Heart left ventricle (tissue), 16 donors: ENCODE data around the gene PODNL1. TPM values are rescaled to one million over a fixed set of nuclear protein-coding genes. Genes with fewer than 3 reads are reported as not detected.

Experiments
- ATAC-seq, 4 donors: fragments of 200-7000 bp; cut with Tn5 transposase; one replicate each; pipeline ENCODE4 v1.9.1; 2020 to 2022; ENCODE audit warnings: moderate library complexity in 4 of 4, mild to moderate bottlenecking in 3 of 4, moderate number of reproducible peaks in 1 of 4
- DNase-seq, 5 donors: peaks; one replicate each; pipeline ENCODE4 v3.0.0-alpha.2; 2020
- H3K27ac ChIP-seq, 12 donors: fragments of 200-600 bp; sonication (generic) in 4 of 12; one replicate each; pipeline versions ENCODE4 v1.5.0 to v1.8.0; 2016 to 2022; ENCODE audit warnings: mild to moderate bottlenecking in 2 of 12
- H3K27me3 ChIP-seq, 9 donors: fragments of 200-600 bp; sonication (generic) in 2 of 9; one replicate each; pipeline versions ENCODE4 v1.5.1 to v1.8.0; 2016 to 2022; ENCODE audit warnings: mild to moderate bottlenecking in 3 of 9
- H3K36me3 ChIP-seq, 9 donors: fragments of 200-600 bp; sonication (generic) in 2 of 9; one replicate each; pipeline versions ENCODE4 v1.5.0 to v1.8.0; 2018 to 2022; ENCODE audit warnings: mild to moderate bottlenecking in 2 of 9
- H3K4me1 ChIP-seq, 12 donors: fragments of 200-600 bp; sonication (generic) in 4 of 12; one replicate each; pipeline versions ENCODE4 v1.5.0 to v1.8.0; 2016 to 2022; ENCODE audit warnings: mild to moderate bottlenecking in 3 of 12
- H3K4me3 ChIP-seq, 12 donors: fragments of 200-600 bp; sonication (generic) in 4 of 12; one replicate each; pipeline versions ENCODE4 v1.5.0 to v1.8.0; 2017 to 2022; ENCODE audit warnings: mild to moderate bottlenecking in 9 of 12, moderate library complexity in 4 of 12
- H3K9me3 ChIP-seq, 12 donors: fragments of 200-600 bp; sonication (generic) in 4 of 12; one replicate each; pipeline versions ENCODE4 v1.5.0 to v1.8.0; 2016 to 2022; ENCODE audit warnings: mild to moderate bottlenecking in 1 of 12
- POLR2A ChIP-seq, 2 donors: fragments of 450-650 bp; IDR thresholded peaks; one replicate each; pipeline ENCODE4 v1.6.1; 2017; ENCODE audit warnings: antibody characterized with exemption in 2 of 2, mild to moderate bottlenecking in 2 of 2, moderate library complexity in 2 of 2
- WGBS, 4 donors: extraction: QIAGEN DNeasy Blood & Tissue Kit in 2 of 4; methylation state at CpG; one replicate each; pipeline versions ENCODE4 v1.1.5 to v1.1.7; 2013 to 2018; 5-methylcytosine and 5-hydroxymethylcytosine counted together
- intact Hi-C, 10 donors: fragments of 100-400 bp; cut with DNase I; formaldehyde crosslinking; loops; one replicate each; pipeline versions ENCODE4 v1.11.1 to v1.14.2; 2022
- long read RNA-seq, 3 donors: library from polyadenylated mRNA; unstranded; transcript quantifications; one replicate each; pipeline ENCODE4 v2.0.0, GENCODE V29; 2020 to 2021
- polyA plus RNA-seq, 2 donors: library from polyadenylated mRNA; stranded (reverse); fragments of 200-250 nt; gene quantifications; one replicate each; pipeline ENCODE4 v1.2.3, GENCODE V29; 2013
- total RNA-seq, 9 donors: library from RNA; depleted of rRNA in 2 of 9; stranded (reverse); fragments of >200 nt in 2 of 9; fragmentation: NEBNext Ultra II Directional in 3 of 9; extraction: Animal tissue kit (Norgen Biotek cat#: 25700) in 3 of 9; gene quantifications; one replicate each; pipeline versions ENCODE4 v1.1.0 to v1.2.4, GENCODE V29; 2016 to 2023
- TF ChIP-seq, protein P1 (sequence below), 12 donors: fragments of 200-600 bp; sonication (generic) in 4 of 12; IDR thresholded peaks; one replicate each; pipeline versions ENCODE4 v1.5.0 to v1.8.0; 2018 to 2022; ENCODE audit warnings: antibody characterized with exemption in 12 of 12, mild to moderate bottlenecking in 5 of 12
- donor health status: ischemic (EF 13 %, LVEDD 7.1; RV severe dilation, severe dysfunction).
- donor health status: healthy with polysubstance abuse.
- donor health status: DM: no; HTN: yes; CAD: no.
- donor health status: DM: no; HTN: no; CAD: no.
- donor health status: ischemic (EF 25% LVEDD 6.9; RV normal size, moderate dysfunction).
- donor health status: ischemic (EF 25% LVEDD 5.7; RV mildly dilated, moderate dysfunction).
- donor health status: healthy.
- donor health status: DM: yes; HTN: yes; CAD: no.
- donor health status: ischemic (EF 35%, LVEDD 5.7; RV mildly dilated, moderate dysfunction).
- donor health status: nonischemic (EF 11% LVEDD 7.7; RV severe dilation, severe dysfunction).
- donor health status: DM: yes; HTN: yes; CAD: no.
- donor health status: PGD.
- donor health status: ischemic (EF 29% LVEDD 5.4; RV normal size, mild dysfunction).
- donor health status: nonischemic (EF 23%, LVEDD 6.1; RV moderate dilation, normal function).

Gene PODNL1, protein sequence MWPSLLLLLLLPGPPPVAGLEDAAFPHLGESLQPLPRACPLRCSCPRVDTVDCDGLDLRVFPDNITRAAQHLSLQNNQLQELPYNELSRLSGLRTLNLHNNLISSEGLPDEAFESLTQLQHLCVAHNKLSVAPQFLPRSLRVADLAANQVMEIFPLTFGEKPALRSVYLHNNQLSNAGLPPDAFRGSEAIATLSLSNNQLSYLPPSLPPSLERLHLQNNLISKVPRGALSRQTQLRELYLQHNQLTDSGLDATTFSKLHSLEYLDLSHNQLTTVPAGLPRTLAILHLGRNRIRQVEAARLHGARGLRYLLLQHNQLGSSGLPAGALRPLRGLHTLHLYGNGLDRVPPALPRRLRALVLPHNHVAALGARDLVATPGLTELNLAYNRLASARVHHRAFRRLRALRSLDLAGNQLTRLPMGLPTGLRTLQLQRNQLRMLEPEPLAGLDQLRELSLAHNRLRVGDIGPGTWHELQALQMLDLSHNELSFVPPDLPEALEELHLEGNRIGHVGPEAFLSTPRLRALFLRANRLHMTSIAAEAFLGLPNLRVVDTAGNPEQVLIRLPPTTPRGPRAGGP
- total RNA-seq (1 to 10 TPM in 5 of 9 donors, under 1 TPM in 3, not detected in 1; 0.36 to 6.3 (median 1.5) TPM), polyA plus RNA-seq (1 to 10 TPM; 1.6 to 1.7 TPM)
- long read RNA-seq, donor 1, partial matches to known transcripts = 0 of 3 reads
- long read RNA-seq, donor 1, other reads (novel, unspliced or antisense) = 1 of 3 reads
- long read RNA-seq, donor 2, partial matches to known transcripts = 0 of 1 reads
- long read RNA-seq, donor 2, other reads (novel, unspliced or antisense) = 1 of 1 reads
- long read RNA-seq, donor 3, partial matches to known transcripts = 0 of 2 reads
- long read RNA-seq, donor 3, other reads (novel, unspliced or antisense) = 1 of 2 reads

GRCh38 chr19:13938301-13939064 lies at the start of gene PODNL1:
TSS of gene PODNL1 (minus strand) at chr19:13938417. CDS start at chr19:13938181, 236 bp downstream.
- ATAC-seq = peak in 3 of 4 donors; percentile 54 to 79 (median 58)
- WGBS, 4 donors = 27 to 44% (median 35%) methylated on average over 17 to 21 of the region's 21 CpGs
- Histone ChIP-seq H3K4me3 (peak within 1 kb of the TSS in 7 of 12 donors; percentile 10 to 54 (median 36)), H3K36me3 (no peaks in the 10 kb centered on the region), H3K27me3 (peaks cover 0 to 27% (median 9%) of the 10 kb centered on the region in 9 donors), H3K4me1 (peaks cover 0 to 4% (median 0%) of the 10 kb centered on the region in 12 donors), H3K27ac (no peak within 1 kb of the TSS), H3K9me3 (no peaks in the 10 kb centered on the region)
- TF ChIP-seq, protein P1, sequence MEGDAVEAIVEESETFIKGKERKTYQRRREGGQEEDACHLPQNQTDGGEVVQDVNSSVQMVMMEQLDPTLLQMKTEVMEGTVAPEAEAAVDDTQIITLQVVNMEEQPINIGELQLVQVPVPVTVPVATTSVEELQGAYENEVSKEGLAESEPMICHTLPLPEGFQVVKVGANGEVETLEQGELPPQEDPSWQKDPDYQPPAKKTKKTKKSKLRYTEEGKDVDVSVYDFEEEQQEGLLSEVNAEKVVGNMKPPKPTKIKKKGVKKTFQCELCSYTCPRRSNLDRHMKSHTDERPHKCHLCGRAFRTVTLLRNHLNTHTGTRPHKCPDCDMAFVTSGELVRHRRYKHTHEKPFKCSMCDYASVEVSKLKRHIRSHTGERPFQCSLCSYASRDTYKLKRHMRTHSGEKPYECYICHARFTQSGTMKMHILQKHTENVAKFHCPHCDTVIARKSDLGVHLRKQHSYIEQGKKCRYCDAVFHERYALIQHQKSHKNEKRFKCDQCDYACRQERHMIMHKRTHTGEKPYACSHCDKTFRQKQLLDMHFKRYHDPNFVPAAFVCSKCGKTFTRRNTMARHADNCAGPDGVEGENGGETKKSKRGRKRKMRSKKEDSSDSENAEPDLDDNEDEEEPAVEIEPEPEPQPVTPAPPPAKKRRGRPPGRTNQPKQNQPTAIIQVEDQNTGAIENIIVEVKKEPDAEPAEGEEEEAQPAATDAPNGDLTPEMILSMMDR (IDR thresholded peaks at IDR 0.05) = no peak
- TF ChIP-seq POLR2A (IDR thresholded peaks at IDR 0.05) = no peak
- intact Hi-C loops = no loop called here
- no peak for DNase-seq

DNA sequence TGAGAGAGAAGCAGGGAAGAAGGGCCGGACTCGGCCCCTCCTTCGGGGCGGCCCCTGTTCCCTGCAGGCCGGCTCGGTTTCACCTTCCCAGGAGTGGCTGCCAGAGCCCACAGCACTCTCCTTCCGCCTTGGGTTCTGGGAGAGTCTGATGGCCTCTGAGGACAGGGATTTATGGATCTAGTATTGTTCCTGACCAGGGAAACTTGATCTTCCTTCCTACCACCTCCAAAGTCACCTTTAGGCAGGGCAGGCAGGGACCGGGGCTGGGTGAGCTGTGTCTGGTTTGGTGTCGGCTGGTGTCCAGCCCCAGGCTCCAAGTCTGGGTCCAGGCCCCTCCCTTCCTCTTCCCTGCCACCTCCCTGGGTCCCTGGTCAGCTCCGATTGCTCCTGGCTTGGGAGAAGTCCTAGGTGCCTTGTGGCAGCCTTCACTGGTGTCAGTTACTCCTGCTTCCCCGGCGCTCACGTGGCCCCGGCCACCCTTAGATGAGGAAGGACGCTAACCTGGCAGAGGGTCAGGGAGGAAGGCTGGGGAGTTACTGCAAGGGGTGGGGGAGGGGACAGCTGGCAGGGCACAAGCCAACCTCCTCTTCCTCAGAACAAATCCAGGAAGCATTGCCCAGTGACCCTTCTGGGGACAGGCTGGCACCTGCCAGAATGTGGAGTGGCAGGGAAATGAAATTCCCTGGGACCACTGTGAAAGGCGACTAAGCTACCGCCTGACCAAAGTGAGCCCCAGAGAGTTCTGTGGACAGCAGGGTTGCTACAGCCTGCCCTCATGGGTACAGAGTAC lies 49.1 kb upstream of the PODNL1 start:
- DNase-seq (peak in 4 of 5 donors; percentile 63 to 83 (median 74)), ATAC-seq (peak; percentile 62 to 78 (median 72))
- Histone ChIP-seq H3K4me3 (peak overlapping the region in 6 of 12 donors; percentile 8 to 44 (median 18)), H3K36me3 (peaks cover 0 to 30% (median 15%) of the 10 kb centered on the region in 9 donors), H3K27ac (peak overlapping the region; percentile 79 to 99 (median 92)), H3K9me3 (no peaks in the 10 kb centered on the region), H3K27me3 (no peaks in the 10 kb centered on the region), H3K4me1 (peaks cover 2 to 43% (median 23%) of the 10 kb centered on the region in 12 donors)
- WGBS, 4 donors = 31 to 40% (median 36%) methylated on average over 16 to 17 of the region's 17 CpGs
- TF ChIP-seq, protein P1 (IDR thresholded peaks at IDR 0.05) = no peak
- no peak for TF ChIP-seq POLR2A (IDR thresholded peaks at IDR 0.05)
- intact Hi-C loops = loop anchor here in 1 of 10 donors (5.0 kb wide), 1 partner anchor 35 kb away; the partner anchor contains the start of gene DCAF15

GRCh38 chr19:13986348-13986904 lies 48.2 kb upstream of the PODNL1 start:
- 36 to 44% (median 42%) methylated on average over 14 to 19 of the region's 19 CpGs for WGBS, 4 donors
- Histone ChIP-seq H3K36me3 (peaks cover 0 to 26% (median 15%) of the 10 kb centered on the region in 9 donors), H3K9me3 (no peaks in the 10 kb centered on the region), H3K4me1 (peaks cover 2 to 47% (median 23%) of the 10 kb centered on the region in 12 donors), H3K4me3 (peak overlapping the region in 7 of 12 donors; percentile 8 to 44 (median 18)), H3K27me3 (no peaks in the 10 kb centered on the region), H3K27ac (peak overlapping the region; percentile 79 to 99 (median 92))
- DNase-seq (peak; percentile 91 to 96 (median 91)), ATAC-seq (peak; percentile 50 to 87 (median 66))
- intact Hi-C loops = loop anchor here in 1 of 10 donors (5.0 kb wide), 1 partner anchor 34 kb away; the partner anchor contains the start of gene DCAF15
- TF ChIP-seq, protein P1 (IDR thresholded peaks at IDR 0.05) = no peak
- TF ChIP-seq POLR2A (IDR thresholded peaks at IDR 0.05) = peak in 1 of 2 donors; percentile 26
